Fibroblast of skin of left biceps (primary cell): ENCODE measurements around the gene DAB1.

Experiments used
- DNase-seq, 2 experiments: peaks; one replicate each; pipeline ENCODE4 v3.0.0-alpha.2; 2013; ENCODE audit warnings: low read depth in 2 of 2

The DAB1 gene

DNA sequence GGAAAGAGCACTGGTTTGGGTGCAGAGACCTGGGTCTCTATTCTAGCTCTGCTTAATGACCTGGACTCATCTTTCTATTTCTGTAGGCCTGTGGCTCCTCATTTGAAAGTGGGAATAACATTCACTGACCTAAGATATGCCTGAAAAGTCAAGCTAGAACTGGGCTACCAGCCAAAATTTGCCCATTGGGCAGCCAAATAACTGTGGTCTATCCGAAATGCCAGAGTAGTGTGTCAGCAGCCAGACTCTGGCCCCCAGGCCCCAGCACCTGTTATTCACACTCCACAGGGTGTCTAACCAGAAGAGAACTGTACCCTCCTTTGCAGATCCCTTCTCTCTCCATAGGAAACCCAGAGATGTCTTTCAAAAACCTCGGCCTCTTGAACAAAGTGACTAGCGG, 12.6 kb downstream of the DAB1 start:
- DNase-seq = no peak

DNA sequence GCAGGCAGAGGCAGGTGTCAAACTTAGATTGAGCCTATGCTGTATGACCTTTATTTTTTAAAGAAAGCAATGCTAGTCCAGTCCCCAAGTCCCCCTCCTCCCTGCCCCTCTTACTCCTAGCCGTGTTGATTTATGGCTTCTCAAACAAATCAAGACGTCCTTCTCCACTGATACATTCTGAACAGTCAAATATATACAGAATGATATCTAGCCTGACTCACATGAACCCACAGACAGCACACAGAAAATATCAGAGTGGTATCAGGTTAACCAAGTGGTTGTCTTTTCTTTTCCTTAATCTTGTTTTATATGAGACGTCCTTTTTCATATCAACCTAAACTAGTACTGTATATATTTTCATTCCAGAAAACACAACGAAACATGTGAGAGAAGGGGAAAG, 13.4 kb downstream of the DAB1 start:
- DNase-seq = no peak

DNA sequence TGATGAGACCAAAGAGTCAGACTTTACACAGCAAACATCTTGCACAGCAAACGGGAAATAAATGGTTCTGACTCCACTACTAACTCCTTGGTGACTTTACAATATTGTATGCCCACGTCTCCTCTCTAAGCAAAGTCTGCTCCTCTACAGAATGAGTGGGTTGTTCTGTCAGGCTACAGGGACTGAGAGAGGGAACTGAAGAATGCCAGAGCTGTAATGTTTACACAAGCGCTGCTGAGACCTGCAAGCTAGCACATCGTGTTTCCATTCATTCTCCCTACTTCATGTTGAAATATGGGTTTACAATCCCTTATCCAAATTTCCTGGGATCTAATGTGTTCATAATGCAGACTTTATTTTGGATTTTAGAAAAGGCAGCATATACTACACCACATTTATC, 15.9 kb downstream of the DAB1 start:
- DNase-seq = no peak

DNA sequence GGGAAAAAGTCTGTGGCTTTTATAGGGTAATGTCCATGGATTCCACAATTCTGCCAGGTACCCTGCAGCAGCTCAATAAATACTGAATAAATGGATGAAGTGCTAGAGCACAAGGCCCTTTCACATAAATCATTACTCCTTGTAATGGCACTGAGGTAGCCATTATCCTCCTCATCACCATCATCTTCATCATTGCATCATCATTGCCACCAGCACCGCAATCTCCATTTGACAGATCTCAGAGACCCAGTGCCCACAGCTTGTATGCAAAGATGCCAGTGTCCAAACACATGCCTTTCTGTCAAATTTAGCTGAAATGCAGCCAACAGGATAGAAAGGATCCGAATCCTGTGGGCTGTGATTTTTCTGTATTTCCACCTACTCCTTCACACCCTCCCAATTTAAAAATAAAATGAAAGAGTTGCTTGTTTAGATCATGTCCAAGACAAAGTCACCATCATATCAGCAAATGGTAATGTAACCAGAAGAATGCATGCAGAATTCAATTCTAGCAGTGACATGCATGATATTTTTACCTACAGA, 17.4 kb downstream of the DAB1 start:
- no peak for DNase-seq

DNA sequence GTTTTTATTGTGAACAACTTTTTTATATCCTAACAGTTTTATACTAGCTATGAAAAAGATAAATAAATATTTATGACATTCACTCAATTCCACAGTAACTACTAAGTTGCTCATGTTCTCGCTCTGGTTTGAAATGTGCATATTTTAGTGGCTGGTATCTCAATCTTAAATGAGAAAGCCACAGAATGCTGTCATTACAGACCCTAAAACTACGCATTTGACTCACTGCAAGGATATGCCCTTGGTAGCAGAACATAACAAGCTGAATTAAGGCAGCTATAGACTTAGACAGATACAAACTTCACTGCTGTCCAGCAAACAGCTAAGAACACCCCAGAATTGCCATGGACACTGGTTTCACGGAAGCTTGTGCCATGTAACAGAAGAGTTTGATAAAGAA, 19.0 kb downstream of the DAB1 start:
- no peak for DNase-seq

DNA sequence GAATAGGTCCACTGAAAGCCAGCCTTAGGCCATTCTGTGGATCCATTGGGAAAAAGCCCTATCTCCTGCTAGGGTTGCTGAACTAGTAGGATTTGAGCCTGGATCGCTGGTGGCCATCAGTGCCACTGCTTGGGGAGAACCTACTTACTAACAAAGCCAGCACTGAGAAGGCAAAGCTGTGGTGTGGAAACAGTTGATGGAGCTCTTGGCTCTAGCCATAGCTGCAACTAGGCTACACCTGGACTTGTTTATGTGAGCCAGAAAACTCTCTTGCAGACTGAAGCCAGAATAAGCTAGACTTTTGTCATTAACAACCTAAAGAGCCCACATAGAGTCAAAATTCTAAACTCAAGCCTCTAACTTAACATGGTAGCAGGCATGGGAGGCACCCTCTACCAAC, 20.7 kb downstream of the DAB1 start:
- no peak for DNase-seq

DNA sequence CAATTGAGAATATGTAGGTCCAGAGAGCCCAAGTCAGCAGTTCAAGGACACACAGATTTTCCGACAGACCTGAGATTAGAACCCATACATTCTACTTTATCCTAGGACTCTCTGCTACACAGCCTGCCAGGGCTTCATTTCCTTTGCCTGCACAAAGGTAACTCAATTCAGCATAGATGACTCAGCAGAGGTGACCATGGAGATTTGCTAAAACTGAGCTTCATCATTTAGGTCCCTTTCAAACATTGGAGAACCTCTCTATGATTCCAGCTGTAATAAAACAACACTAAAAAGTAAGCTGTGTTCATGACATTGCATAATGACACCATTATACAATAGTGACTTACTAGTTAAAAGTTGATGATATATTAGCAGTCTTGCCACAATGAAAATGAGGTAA, 22.2 kb downstream of the DAB1 start:
- no peak for DNase-seq

DNA sequence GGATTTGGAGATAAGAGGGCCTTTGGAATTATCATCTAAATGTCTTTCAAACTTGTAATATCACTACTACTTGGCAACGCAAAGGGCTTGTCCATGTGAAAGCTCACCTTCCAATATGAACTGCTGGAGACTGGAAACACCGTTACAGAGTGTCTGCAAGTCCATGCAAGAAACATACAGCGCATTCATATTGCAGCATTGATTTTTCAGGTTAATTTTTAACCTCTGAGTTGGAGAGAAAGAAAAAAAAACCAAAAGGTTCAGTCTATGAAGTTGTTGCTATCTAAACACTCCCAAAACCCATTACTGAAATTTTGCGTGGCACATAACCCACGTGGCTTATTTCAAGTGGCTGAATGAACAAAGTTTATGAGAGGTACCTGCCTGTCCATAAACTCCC, 23.8 kb downstream of the DAB1 start:
- no peak for DNase-seq

DNA sequence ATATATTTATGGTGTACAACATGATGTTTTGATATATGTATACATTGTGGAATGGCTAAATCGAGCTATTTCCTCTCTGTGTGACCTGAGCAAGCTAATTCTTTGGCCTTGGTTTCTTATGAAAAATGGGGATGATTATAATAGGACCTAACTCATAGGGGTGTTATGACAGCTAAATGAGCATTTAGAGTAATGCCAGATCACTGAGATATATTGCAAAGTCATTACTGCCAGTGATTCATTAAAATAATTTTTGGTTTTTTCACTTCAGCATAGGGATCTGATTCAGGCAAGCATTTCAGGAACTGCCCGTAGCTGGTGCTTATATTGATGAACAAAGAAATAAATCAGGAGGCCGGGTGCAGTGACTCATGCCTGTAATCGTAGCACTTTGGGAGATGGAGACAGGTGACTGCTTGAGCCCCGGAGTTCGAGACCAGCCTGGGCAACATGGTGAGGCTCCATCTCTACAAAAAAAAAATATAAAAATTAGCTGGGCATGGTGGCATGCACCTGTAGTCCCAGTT, 30.7 kb downstream of the DAB1 start:
- no peak for DNase-seq

DNA sequence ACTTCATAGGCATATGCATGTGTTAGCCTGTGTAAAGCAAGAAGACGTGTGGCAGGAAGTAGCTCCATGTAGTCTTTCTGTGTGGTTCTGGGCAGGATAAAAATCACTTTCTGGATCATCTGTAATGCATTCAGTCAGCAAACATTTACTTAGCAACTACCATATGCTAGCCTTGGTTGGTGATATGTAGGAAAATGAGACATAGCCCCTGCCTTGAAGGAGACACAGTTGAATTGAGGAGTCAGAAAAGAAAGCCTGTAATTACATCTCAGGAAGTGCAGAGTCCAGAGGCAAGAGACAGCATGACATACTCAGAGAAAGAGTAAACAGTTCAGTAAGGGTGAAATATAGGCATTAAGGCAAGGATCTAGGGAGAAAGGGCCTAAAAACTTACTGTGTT, 38.5 kb downstream of the DAB1 start:
- DNase-seq = no peak

DNA sequence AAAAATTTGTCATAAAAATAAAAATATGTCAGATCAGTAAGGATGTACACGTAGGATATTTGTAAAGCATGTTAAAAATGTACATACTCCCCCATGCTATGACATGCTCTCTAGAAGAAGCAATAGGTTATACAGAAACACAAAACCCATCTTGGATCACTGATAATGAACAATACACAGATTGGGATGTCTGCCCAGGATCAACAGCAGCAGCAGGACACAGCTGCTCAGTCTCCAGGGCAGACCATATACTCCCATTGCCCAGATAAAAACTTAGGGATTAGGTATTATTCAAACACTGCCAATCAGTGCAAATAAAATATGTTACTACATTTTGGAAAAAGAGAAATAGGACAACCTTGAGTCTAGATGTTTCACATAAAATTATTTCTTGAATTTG, 39.0 kb downstream of the DAB1 start:
- no peak for DNase-seq

DNA sequence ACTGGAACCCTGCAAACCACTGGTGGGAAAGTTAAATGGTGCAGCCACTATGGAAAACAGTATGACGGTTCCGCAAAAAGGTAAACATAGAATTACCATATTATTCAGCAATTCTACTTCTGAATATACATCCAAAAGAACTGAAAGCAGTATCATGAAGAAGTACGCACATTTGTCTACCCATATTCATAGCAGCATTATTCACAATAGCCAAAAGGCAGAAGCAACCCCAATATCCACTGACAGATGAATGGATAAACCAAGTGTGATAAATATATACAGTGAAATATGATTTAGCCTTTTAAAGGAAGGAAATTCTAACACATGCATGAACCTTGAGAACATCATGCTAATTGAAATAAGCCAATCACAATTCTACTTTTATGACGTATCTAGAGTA, 39.6 kb downstream of the DAB1 start:
- no peak for DNase-seq

DNA sequence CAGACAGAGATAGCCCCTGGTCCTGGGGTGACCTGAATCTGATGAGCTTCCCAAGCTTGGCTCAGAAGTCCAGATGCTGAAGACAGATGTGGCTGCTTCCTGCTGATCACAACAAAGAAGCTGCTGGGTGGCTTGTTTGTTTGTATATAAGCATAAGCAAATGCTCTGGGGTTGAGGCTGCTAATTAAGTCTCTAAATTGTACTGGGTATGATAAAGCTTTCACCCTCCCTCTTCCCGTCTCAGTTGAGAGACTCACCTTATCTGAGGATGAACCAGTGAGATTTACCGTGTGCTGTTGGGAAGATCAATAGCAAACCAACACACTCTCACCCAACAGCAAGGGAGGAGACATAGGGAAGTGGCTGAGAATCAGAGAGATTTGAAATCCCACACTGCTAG, 42.0 kb downstream of the DAB1 start:
- DNase-seq = no peak

DNA sequence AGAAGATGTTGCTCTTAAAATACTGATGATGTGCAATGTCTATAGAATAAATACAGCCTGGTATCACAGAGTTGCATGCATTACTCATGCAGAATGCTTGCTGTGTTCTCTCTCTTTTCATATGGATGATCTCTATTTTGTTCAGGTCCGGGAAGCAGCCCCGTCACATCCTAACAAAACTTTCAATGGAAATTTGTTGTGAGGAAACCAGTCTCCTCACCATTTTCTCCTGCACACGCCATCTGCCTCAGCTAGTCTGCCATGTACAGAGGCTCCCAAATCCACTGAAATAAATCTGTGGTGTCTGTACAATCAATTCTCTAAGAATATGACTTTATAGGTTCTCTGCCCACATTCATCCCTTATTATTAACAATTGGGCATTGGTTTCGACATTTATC, 42.4 kb downstream of the DAB1 start:
- DNase-seq = no peak

DNA sequence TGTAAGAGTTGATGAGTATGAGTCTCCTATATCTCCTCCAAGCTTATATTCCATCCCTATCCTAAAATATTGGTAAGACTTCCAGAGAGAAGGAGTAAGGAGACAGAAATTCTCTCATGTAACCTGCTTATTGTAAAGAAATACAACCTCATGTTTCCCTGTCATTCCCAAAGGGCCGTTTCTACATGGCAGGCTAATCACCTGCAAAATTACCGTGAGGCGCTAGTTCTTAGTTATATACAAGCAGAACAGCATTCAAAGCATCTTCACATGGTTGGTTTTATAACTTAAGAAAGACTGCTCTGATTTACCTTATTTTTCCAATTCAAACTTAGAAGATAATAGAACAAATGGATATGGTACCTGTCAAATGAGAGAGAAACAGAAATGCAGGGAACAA, 42.9 kb downstream of the DAB1 start:
- no peak for DNase-seq

DNA sequence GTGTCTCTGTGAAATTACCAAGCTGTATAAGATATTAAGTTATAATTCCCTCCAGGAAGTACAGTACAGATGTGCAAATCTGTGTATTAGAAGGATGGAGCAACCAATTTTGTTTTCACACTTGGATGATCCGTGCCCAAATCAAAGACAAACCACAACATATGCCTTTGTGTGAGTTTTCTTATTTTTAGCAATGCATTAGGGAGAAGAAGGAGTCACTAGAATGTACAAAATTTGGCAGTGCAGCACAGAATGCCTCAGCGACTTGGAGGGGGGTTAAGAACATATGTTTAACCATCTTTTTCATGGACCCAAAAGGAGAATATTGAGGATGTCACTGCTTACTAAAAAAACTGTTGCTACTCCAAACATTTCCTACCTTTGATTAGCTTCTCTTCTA, 45.3 kb downstream of the DAB1 start:
- DNase-seq = no peak

DNA sequence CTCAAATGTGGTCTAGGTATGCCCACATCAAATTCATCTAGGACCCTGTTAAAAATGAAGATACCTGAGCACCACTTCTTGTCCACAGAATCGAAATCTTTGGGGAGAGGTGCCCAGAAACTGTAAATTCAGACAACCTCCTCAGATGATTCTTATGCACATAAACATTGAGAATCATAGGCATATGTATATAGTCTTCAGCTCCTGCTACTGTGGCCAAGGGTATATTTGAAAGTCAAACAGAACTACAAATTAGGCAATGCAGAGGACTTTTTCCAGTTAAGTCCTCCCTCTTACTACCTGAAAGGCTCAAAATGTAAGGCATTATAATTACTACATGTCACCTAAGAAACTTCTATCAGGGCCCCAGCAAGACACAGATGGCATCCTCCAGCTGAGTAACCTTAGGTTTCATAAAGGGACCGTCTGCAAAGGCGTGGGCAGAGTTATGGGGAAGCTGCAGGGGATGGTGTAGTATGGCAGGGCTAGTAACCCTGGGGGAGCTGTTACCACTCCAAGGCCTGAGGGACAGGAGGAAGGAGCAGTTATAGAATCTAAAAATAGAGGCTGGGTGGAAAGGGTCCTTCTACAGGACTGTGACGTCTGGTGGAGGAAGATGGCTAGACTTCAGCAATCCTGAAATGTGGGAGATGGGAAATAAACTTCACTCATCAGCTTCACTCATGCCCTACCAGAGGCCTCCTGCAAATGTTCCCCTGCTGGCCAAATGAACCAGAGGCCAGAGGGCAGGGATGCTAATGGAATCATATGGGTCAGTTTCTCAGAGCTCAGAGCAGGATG, 46.3 kb downstream of the DAB1 start:
- DNase-seq = no peak

DNA sequence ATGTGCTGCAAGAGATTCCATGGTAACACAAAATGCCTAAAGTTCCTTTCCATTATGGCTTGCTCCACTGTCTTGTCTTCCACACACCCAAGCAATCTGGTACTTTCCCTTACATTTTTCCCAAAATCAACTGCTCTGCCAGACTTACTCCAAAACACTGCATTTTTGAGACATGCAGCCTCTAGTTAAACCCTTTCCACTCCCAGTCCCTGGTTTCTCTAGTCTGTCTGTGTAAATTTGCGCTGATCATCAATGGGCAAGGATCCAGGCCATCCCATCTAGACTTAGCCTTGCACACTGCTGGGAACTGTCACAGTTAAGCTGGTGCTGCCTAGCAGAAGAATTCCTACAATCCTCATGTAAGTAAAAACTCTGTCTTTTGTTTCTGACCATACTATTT, 47.8 kb downstream of the DAB1 start:
- no peak for DNase-seq

DNA sequence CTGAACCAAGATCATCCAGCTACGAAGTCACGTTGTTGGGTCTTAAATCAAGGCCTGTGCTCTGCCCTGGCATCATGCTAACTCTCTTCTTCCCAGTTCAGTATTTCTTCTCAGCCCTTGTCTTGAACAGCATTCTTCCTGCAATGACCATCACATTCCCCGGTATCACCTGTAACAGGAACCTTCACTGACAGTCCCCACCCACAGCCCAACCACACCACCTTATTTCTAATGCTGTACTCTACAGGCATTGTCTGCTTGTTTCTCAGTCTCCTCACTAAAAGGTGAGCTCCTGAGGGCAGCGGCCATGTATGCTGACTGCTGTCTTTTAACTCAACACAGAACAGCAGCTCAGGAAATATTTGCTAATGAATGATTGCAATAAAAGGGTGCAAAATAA, 54.0 kb downstream of the DAB1 start:
- no peak for DNase-seq

DNA sequence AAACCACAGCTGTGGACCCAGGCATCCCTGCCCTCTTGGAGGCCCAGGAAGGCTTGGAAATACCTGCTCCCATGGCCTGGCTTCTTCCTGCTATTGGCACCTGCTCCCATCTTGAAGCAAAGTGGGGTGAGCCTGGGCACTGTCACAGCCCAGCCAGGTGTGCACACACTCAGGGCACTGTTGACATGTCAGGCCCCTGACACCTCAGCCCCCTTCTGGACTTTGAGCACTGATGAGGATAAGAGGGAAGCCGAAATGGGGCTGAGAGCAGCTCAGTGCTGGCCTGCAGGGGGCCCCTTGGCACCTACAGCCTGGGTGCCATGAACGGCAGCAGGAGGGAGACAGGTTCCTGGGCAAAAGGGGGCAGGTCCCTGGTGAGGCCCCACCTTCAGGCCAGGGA, 55.9 kb downstream of the DAB1 start:
- DNase-seq = no peak

DNA sequence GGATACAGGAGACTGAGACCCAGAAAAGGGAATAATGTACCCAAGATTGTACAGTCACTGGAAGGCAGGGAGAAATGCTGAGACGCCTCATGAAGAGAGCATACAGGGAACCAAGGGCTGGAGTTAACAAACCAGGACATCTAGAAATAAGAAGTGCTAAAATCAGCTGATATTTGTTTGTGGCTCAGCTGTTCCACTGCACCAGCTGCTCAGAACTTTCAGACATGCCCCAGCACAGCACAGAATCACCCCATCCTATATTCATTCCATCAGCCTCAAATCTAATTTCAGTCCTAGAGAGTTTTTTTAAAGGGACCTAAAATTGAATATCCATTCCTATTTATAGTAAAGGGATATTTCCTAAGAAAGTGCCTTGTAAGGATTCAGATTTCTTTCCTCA, 60.2 kb downstream of the DAB1 start:
- no peak for DNase-seq

DNA sequence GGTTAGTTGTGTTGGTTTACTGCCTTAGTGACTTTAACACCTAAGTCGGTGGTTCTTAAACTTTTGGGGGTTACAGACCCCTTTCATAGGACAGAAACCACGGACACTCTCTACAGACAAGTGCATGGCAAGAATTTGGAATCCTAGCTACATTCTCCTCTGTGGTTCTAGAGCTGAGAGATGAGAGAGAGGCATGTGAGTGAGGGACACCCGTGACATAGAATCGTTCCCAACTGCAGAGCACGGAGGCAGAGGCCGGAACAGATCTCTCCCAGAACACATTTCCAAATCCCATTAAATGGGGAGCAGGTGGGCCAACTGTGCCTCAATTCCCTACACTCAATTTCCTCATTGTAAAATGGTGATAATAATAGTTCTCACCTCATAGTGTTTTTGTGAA, 60.7 kb downstream of the DAB1 start:
- DNase-seq = no peak

DNA sequence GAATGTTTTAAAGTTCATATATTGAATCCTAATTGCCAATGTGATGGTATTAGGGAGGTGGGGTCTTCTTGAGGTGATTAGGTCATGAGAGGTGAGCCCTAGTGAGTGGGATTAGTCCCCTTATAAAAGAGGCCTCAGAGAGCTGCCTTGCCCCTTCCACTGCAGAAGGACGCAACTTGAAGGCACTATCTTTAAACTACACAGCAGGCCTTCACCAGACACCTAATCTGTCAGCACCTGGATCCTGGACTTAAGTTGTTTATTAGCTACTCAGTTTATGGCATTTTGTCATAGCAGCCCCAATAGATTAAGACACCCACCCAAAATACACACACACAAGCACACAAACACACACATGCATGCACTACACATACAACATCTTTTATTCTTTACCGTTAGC, 61.4 kb downstream of the DAB1 start:
- no peak for DNase-seq

DNA sequence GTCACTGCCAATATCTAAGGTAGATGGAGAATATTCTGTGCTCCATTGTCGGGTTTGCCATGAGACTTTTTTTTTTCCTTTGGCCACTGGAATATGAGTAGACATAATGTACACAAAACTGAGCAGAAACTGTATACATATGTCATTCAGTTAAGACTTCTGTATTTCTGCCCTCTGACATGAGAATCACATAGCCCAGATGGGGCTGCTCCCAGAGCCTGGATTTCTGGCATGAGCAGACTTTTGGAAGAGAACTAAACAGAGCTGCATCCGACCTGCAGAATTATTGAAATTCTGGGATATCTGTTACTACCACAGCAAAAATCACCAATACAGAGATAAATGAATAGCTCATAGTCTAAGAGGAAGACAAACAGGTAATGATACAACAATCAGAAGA, 62.3 kb downstream of the DAB1 start:
- no peak for DNase-seq
